Measurements from ENCODE around the gene MAST2.
A peak's percentile ranks its signal among the peaks of the same experiment; 100 is the strongest.
"Not testable (repeated sequence)": the region's sequence is repeated elsewhere in the genome, so short reads cannot be mapped to it uniquely, and the experiment has no call there.

Gene MAST2

DNA sequence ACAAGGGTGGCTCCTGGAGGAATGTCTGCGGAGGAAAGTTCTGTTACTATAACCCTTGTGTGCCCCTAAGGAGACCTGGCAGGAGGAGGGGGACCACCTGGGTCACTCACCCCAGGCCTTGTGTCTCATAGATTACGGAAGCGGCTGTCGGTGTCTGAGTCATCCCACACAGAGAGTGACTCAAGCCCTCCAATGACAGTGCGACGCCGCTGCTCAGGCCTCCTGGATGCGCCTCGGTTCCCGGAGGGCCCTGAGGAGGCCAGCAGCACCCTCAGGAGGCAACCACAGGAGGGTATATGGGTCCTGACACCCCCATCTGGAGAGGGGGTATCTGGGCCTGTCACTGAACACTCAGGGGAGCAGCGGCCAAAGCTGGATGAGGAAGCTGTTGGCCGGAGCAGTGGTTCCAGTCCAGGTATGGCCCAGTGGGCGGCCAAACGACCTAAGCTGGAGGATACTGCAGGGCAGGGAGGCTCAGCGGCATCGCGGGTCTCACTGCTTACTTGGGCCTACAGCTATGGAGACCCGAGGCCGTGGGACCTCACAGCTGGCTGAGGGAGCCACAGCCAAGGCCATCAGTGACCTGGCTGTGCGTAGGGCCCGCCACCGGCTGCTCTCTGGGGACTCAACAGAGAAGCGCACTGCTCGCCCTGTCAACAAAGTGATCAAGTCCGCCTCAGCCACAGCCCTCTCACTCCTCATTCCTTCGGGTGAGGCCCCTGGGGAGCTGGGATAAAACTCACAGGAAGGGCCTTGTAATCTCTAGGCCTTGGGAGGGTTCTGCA is 227.7 kb downstream of the MAST2 start:
- DNase-seq, result no peak

- DNase-seq, result no peak
These were observed 231.4 kb downstream of the MAST2 start for GRCh38 chr1:46034601-46035516.

GRCh38 chr1:46036894-46037839 is 233.8 kb downstream of the MAST2 start:
- peak; percentile 85 for DNase-seq

GRCh38 chr1:46039571-46040052 is 236.2 kb downstream of the MAST2 start:
- peak; percentile 61 to 86 for DNase-seq

GRCh38 chr1:46041551-46041950 is 238.1 kb downstream of the MAST2 start:
- DNase-seq, result no peak

- DNase-seq, result peak in 1 of 2 experiments; percentile 40
These were observed 238.6 kb downstream of the MAST2 start for GRCh38 chr1:46041974-46042373.

GRCh38 chr1:46043458-46044017 is 240.1 kb downstream of the MAST2 start:
- no peak for DNase-seq

GRCh38 chr1:46044116-46044515 is 240.7 kb downstream of the MAST2 start:
- DNase-seq, result no peak

GRCh38 chr1:46053734-46054133 is 250.3 kb downstream of the MAST2 start:
- no peak for DNase-seq

- no peak for DNase-seq
These were observed 252.9 kb downstream of the MAST2 start for GRCh38 chr1:46056325-46056724.

GRCh38 chr1:46057215-46057614 is 253.8 kb downstream of the MAST2 start:
- not testable (repeated sequence) for DNase-seq

GRCh38 chr1:46057781-46058180 is 254.4 kb downstream of the MAST2 start:
- DNase-seq, result no peak

DNA sequence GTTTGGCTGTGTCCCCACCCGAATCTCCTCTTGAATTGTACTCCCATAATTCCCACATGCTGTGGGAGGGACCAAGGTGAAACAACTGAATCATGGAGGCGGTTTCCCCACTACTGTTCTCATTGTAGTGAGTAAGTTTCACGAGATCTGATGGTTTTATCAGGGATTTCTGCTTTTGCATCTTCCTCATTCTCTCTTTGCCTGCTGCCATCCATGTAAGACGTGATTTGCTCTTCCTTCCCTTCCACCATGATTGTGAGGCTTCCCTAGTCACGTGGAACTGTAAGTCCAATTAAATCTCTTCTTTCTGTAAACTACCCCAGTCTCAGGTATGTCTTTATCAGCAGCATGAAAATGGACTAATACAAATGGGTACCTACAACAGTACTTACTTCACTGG is 255.5 kb downstream of the MAST2 start:
- DNase-seq, result no peak

DNA sequence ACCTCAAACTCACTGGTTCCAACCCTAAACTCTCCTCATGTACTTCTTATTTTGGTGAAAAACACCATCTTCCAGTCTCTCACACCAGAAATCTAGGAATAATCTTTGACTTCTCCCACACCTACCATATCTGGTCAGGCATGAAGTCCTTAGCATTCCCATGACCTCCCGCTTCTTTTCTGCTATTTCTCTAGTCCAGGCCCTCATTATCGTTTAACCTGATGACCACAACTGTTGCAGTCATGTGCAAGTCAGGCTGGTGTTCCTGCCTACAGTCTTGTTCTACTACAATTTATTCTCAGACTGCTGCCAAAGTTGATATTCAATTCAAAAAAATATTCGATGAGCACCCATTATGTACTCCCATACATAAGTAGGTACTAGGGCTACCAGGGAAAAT is 257.7 kb downstream of the MAST2 start:
- no peak for DNase-seq

- DNase-seq, result no peak
These were observed 259.4 kb downstream of the MAST2 start for GRCh38 chr1:46062651-46063319.

- DNase-seq, result no peak
These were observed 261.3 kb downstream of the MAST2 start for GRCh38 chr1:46064708-46065107.

DNA sequence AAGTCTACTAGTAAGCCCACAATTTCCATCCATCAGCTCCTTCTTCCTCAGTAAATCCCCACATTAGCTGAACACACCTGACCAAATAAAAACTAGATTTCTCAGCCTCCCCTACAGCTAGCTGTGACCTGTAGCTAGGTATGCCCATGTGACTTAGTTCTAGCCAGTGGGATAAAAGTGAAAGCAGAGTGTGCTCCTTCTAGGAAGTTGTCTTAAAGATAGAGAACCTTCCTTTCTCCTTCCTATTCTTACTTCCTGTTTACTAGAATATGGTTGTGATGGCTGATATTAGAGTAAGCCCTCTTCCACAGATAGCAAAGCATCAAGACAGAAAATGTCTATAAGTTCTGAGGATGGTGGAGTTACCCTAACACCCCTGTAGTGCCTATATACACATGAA is 262.0 kb downstream of the MAST2 start:
- DNase-seq, result no peak

DNA sequence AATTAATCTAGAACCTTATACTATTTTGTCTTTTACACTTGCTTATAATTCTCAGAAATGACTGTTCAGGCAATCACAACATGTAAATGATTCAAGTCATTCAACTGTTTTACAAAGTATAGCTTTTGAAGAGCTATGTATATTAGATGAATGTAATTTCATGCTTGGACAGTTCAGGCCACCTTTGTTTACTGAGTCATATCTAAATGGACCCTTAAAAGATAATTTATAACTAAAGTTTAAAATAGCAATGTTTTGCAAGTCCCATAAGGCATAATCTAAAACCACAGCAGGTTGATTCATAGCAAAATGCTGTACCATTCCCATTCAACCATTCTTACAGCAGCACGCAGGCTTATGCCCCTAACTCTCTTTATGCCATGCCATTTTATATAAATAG is 264.2 kb downstream of the MAST2 start:
- no peak for DNase-seq

- DNase-seq, result no peak
These were observed 265.1 kb downstream of the MAST2 start for GRCh38 chr1:46068525-46068924.

DNA sequence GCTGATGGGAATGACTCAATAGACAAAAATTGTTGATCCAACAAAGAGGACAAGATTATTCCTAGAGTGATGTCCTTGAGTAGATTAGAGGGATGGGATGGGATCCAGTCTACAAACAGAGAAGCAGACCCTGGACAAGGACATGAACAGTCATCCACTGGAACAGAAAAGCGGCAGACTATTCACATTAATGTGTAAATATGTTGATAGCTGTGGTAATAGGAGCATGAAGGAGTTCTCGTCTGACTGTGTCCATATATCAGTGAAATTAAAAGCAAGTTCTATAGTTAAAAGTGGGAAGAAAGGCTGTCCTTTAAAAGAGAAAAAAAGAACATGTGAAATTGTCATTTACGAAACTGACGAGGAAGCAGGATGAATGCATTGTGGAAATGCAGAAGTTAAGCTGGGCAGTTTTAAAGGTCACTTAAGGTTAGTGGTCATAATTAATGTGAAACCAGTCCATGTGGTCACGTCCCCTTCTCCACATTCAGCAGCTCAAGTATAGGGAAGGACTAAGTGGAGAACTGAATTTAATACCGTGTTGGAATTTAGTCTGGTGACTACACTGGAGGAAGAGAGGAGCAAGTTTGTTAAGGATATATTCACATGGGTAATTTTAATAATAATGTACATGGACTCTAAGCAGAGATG is 266.9 kb downstream of the MAST2 start:
- DNase-seq, result no peak

- no peak for DNase-seq
These were observed 269.6 kb downstream of the MAST2 start for GRCh38 chr1:46072975-46073374.
